Prostate gland (tissue), 2 donors: ENCODE results near the gene FAM53A.

Source experiments
- CTCF ChIP-seq, 4 experiments: fragments of 200-600 bp in 2 of 4; fragments of 450-650 bp in 2 of 4; sonication (generic) in 2 of 4; IDR thresholded peaks; 1 replicate in 3 of 4; 2 replicates in 1 of 4; pipeline ENCODE4 v1.5.1; 2016 to 2019; ENCODE audit warnings: antibody characterized with exemption in 4 of 4, mild to moderate bottlenecking in 2 of 4, moderate library complexity in 2 of 4
- POLR2A ChIP-seq: fragments of 450-650 bp; IDR thresholded peaks from one replicate; pipeline ENCODE4 v1.6.1; 2016; ENCODE audit warnings: antibody characterized with exemption, mild to moderate bottlenecking

- TF ChIP-seq CTCF (IDR thresholded peaks at IDR 0.05) = no peak
- no peak for TF ChIP-seq POLR2A
These were observed 42.4 kb downstream of the FAM53A start for GRCh38 chr4:1641671-1642070.
